ENCODE data around the gene STX3. TPM values are rescaled to one million over a fixed set of nuclear protein-coding genes. Genes with fewer than 3 reads are reported as not detected.

Gene STX3
- total and polyA plus RNA-seq, 8 donors, result 12.1 to 21.5 (median 15.3) TPM

DNA sequence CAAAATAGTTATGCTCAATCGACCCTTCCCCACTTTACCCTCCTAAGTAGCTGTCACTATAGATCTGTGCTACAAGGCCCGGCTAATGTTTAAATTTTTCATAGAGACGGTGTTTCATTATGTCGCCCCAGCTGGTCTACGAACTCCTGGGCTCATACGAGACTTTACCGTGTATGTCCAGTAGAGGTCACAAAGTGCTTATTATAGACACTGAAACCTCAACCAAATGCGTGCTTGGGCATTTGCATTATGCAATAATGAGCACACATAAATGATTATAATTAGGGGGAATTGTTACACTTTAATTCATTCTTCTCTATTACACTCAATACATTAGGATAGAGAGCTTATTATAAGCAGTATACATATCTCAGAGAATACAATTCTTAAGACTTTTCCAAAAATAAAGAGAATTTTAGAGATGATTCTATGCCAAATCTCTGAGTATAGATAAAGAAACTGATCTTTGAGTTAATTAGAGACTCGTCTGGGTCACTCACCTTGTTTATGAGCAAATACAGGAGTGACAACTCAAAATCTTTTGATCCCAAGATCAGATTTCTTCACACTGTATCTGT lies 67.9 kb downstream of the STX3 start:
- peaks cover 0 to 5% (median 0%) of the 10 kb centered on the region in 3 donors for H3K4me1 ChIP-seq
- WGBS, 2 donors, result 2 to 3% methylated on average over 9 of the region's 9 CpGs
- intact Hi-C loops (cut with DNase I), result loop anchor here in 2 of 3 donors (5.0 to 10.0 kb wide), 2 partner anchors 92 to 309 kb away; no protein-coding TSS in a partner anchor
- ATAC-seq, result peak; percentile 68 to 100 (median 95)
- no peaks in the 10 kb centered on the region for H3K27me3 ChIP-seq
- H3K9me3 ChIP-seq, result no peaks in the 10 kb centered on the region
- peak in 3 of 6 donors; percentile 29 to 45 (median 31) for DNase-seq
- TF ChIP-seq, protein P1, sequence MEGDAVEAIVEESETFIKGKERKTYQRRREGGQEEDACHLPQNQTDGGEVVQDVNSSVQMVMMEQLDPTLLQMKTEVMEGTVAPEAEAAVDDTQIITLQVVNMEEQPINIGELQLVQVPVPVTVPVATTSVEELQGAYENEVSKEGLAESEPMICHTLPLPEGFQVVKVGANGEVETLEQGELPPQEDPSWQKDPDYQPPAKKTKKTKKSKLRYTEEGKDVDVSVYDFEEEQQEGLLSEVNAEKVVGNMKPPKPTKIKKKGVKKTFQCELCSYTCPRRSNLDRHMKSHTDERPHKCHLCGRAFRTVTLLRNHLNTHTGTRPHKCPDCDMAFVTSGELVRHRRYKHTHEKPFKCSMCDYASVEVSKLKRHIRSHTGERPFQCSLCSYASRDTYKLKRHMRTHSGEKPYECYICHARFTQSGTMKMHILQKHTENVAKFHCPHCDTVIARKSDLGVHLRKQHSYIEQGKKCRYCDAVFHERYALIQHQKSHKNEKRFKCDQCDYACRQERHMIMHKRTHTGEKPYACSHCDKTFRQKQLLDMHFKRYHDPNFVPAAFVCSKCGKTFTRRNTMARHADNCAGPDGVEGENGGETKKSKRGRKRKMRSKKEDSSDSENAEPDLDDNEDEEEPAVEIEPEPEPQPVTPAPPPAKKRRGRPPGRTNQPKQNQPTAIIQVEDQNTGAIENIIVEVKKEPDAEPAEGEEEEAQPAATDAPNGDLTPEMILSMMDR (IDR thresholded peaks at IDR 0.05), result peak; percentile 21 to 58 (median 50)
- no peak overlapping the region for H3K4me3 ChIP-seq
- H3K36me3 ChIP-seq, result no peaks in the 10 kb centered on the region
- no peak overlapping the region for H3K27ac ChIP-seq
- FAIRE-seq, result peak; percentile 76

DNA sequence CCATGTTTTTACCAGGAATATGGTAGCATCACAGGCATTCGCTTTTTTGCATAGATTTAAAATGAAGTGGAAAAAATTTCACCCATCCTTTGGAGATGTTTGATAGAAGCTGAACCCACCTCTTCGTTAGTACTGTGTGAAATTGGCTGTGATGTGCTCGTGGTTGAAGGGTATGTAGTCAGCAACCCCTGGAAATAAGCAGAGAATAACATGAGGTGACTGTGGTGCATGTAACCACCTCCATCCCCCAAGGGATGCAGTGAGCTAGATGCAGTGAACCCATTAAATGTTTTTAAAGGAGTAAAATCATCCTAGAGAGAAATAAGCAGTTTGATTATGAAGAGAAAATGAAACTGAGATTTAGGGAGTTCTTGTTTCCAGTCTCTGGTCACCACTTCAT lies 74.2 kb downstream of the STX3 start:
- TF ChIP-seq, protein P1 (IDR thresholded peaks at IDR 0.05), result no peak
- Histone ChIP-seq H3K4me3 (no peak overlapping the region), H3K4me1 (no peaks in the 10 kb centered on the region), H3K27me3 (no peaks in the 10 kb centered on the region), H3K36me3 (no peaks in the 10 kb centered on the region), H3K27ac (no peak overlapping the region), H3K9me3 (no peaks in the 10 kb centered on the region)
- no peak for ATAC-seq
- no peak for FAIRE-seq
- WGBS, 2 donors, result 78 to 82% methylated on average over 3 of the region's 3 CpGs
- intact Hi-C loops (cut with DNase I), result loop anchor here in 2 of 3 donors (10.0 kb wide), 1 partner anchor 85 kb away; no protein-coding TSS in a partner anchor
- DNase-seq, result no peak

DNA sequence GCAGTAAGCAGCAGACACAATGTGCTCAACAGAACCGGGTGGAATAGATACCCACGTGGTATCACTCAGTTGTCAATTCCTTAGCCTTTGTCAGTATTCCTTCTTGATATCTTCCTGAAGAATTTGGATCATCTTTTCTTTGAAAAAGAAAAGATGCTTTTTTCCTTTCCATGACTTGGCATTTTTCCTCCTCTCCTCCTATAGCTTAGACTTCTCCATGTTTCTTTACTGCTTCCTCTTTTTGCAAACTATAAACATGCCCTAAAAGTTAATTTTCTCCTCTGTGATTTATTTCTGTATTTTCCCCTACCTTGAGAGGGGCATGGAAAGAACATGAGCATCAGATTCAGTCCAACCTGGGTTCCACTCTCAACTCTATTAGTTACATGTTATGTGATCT lies 78.4 kb downstream of the STX3 start:
- Histone ChIP-seq H3K9me3 (no peaks in the 10 kb centered on the region), H3K4me3 (no peak overlapping the region), H3K4me1 (no peaks in the 10 kb centered on the region), H3K27ac (no peak overlapping the region), H3K27me3 (no peaks in the 10 kb centered on the region), H3K36me3 (no peaks in the 10 kb centered on the region)
- no peak for DNase-seq
- TF ChIP-seq, protein P1 (IDR thresholded peaks at IDR 0.05), result no peak
- no peak for ATAC-seq
- FAIRE-seq, result no peak
- WGBS, 2 donors, result 82 to 92% methylated on average over 2 of the region's 2 CpGs
- intact Hi-C loops (cut with DNase I), result no loop called here

DNA sequence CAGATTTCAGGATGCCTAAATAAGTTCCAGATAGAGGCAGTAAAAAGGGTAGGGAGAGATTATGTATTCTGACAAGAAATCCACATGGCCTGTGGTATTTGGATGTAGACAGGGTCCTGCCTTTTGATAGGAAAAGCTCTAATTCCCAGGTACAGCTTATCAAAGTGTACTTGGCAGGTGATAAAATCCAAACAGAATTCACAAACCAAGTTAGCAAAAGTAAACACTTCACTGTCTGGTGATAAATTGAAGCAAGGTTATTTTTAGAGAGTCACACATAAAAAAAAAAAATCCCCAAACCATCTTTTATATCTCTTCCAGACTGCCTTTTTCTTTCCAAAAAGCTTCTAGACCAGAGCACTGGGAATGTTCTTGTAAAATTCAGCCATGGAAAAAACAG lies 84.4 kb downstream of the STX3 start:
- H3K27ac ChIP-seq, result peak overlapping the region in 2 of 4 donors; percentile 6 to 46
- H3K4me3 ChIP-seq, result no peak overlapping the region
- H3K9me3 ChIP-seq, result no peaks in the 10 kb centered on the region
- H3K36me3 ChIP-seq, result no peaks in the 10 kb centered on the region
- TF ChIP-seq, protein P1 (IDR thresholded peaks at IDR 0.05), result no peak
- ATAC-seq (peak; percentile 35 to 94 (median 65)), DNase-seq (no peak), FAIRE-seq (no peak)
- intact Hi-C loops (cut with DNase I), result no loop called here
- peaks cover 0 to 19% (median 18%) of the 10 kb centered on the region in 3 donors for H3K4me1 ChIP-seq
- H3K27me3 ChIP-seq, result no peaks in the 10 kb centered on the region

DNA sequence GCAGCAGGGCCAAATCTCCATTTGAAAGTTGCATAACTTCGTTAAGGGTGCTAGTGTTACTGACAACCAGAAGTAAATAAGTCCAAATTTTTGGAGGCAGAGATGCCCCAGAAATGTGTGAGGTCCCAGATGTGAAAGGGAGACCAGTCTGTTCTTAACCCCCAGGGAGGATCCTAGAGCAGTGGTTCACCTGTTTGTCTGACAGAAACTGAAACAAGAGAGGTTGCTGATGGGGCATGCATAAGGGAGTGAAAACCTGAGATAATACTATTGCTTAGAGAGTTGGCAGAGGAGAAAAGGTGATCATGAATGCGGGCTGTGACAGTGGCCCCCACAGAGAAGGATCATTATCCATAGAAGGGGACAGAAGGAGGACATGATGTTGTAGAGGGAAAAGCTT lies 86.3 kb downstream of the STX3 start:
- no peaks in the 10 kb centered on the region for H3K27me3 ChIP-seq
- no peak overlapping the region for H3K4me3 ChIP-seq
- FAIRE-seq (no peak), ATAC-seq (no peak), DNase-seq (no peak)
- TF ChIP-seq, protein P1 (IDR thresholded peaks at IDR 0.05), result no peak
- no peak overlapping the region for H3K27ac ChIP-seq
- no peaks in the 10 kb centered on the region for H3K36me3 ChIP-seq
- intact Hi-C loops (cut with DNase I), result no loop called here
- no peaks in the 10 kb centered on the region for H3K9me3 ChIP-seq
- WGBS, 2 donors, result 90 to 91% methylated on average over 2 of the region's 2 CpGs
- H3K4me1 ChIP-seq, result peaks cover 0 to 33% (median 19%) of the 10 kb centered on the region in 3 donors
